GM23248 (cell line): ENCODE measurements around the gene GALNT16. TPM values are rescaled to one million over a fixed set of nuclear protein-coding genes. Genes with fewer than 3 reads are reported as not detected.

Experiments
- DNase-seq: peaks from one replicate; pipeline ENCODE4 v3.0.0-alpha.2; 2015
- H2AFZ ChIP-seq: fragments of 200-600 bp; sonication (generic); 2 replicates; pipeline ENCODE4 v1.6.1; 2016; ENCODE audit warnings: antibody characterized with exemption
- H3F3A ChIP-seq: fragments of 200-600 bp; sonication (generic); 2 replicates; pipeline ENCODE4 v1.6.1; 2016; ENCODE audit warnings: mild to moderate bottlenecking, antibody characterized with exemption, mixed run types; ENCODE audit not compliant: insufficient read depth
- H3K27ac ChIP-seq: fragments of 200-600 bp; sonication (generic); 2 replicates; pipeline ENCODE4 v1.5.1; 2016; ENCODE audit warnings: mild to moderate bottlenecking
- H3K27me3 ChIP-seq: fragments of 200-600 bp; sonication (generic); replicated peaks from 2 replicates; pipeline ENCODE4 v1.6.1; 2016; ENCODE audit warnings: mild to moderate bottlenecking; ENCODE audit not compliant: insufficient read depth
- H3K36me3 ChIP-seq: fragments of 200-600 bp; sonication (generic); 2 replicates; pipeline ENCODE4 v1.6.1; 2016; ENCODE audit warnings: low read depth, mild to moderate bottlenecking
- H3K4me1 ChIP-seq: fragments of 200-600 bp; sonication (generic); 2 replicates; pipeline ENCODE4 v1.6.1; 2016; ENCODE audit warnings: mild to moderate bottlenecking; ENCODE audit not compliant: insufficient read depth
- H3K4me2 ChIP-seq: fragments of 200-600 bp; sonication (generic); one replicate; pipeline ENCODE4 v1.6.1; 2016; ENCODE audit warnings: mild to moderate bottlenecking; ENCODE audit not compliant: unreplicated experiment
- H3K4me3 ChIP-seq: fragments of 200-600 bp; sonication (generic); 2 replicates; pipeline ENCODE4 v1.5.1; 2016; ENCODE audit warnings: mild to moderate bottlenecking
- H3K79me2 ChIP-seq: fragments of 200-600 bp; sonication (generic); 2 replicates; pipeline ENCODE4 v1.6.1; 2016; ENCODE audit warnings: mild to moderate bottlenecking; ENCODE audit not compliant: insufficient read depth
- H3K9ac ChIP-seq: fragments of 200-600 bp; sonication (generic); 2 replicates; pipeline ENCODE4 v1.6.1; 2016; ENCODE audit warnings: mild to moderate bottlenecking
- H3K9me2 ChIP-seq: fragments of 200-600 bp; sonication (generic); 2 replicates; pipeline ENCODE4 v1.6.1; 2016; ENCODE audit warnings: mixed run types, mild to moderate bottlenecking, moderate library complexity; ENCODE audit not compliant: insufficient read depth
- H3K9me3 ChIP-seq: fragments of 200-600 bp; sonication (generic); one replicate; pipeline ENCODE4 v1.6.1; 2017; ENCODE audit warnings: low read depth
- H4K20me1 ChIP-seq: fragments of 200-600 bp; sonication (generic); 2 replicates; pipeline ENCODE4 v1.6.0; 2016; ENCODE audit not compliant: insufficient read depth
- EZH2 ChIP-seq: fragments of 200-600 bp; sonication (generic); IDR thresholded peaks from 2 replicates; pipeline ENCODE4 v1.6.1; 2018; ENCODE audit warnings: antibody characterized with exemption, mild to moderate bottlenecking; ENCODE audit not compliant: insufficient read depth, poor library complexity, severe bottlenecking
- EZH2phosphoT487 ChIP-seq: fragments of 200-600 bp; sonication (generic); IDR thresholded peaks from 2 replicates; pipeline ENCODE4 v1.6.1; 2018; ENCODE audit warnings: antibody characterized with exemption, moderate library complexity, mild to moderate bottlenecking, low read depth; ENCODE audit not compliant: insufficient read depth
- WGBS, 2 experiments: methylation state at CpG; one replicate each; pipeline ENCODE4 v1.1.6; 2015 to 2017; ENCODE audit warnings: low lambda C conversion rate in 2 of 2, low coverage in 1 of 2; ENCODE audit errors: missing lambda C conversion rate in 2 of 2; 5-methylcytosine and 5-hydroxymethylcytosine counted together
- in situ Hi-C: fragments of 300-500 bp; cut with MboI; formaldehyde crosslinking; loops from 2 replicates; pipeline ENCODE4 v1.15.0; 2020
- polyA plus RNA-seq: library from polyadenylated mRNA; unstranded; fragments of >200 nt; fragmentation: Nextera tagmentation; extraction: Ambion mirVana; gene quantifications from 2 replicates; pipeline ENCODE4 v1.2.1, GENCODE V29; 2016
- total RNA-seq: library from RNA; depleted of rRNA; stranded (reverse); fragments of >200 nt; shearing (Covaris generic); gene quantifications from 2 replicates; pipeline ENCODE4 v1.2.3, GENCODE V29; 2014

The GALNT16 gene
- total and polyA plus RNA-seq, 2 experiments from 2014 or later: 0.59 to 1.4 TPM

- Histone ChIP-seq H2AFZ (no peak overlapping the region), H3K27me3 (no peaks in the 10 kb centered on the region), H3K4me1 (no peaks in the 10 kb centered on the region), H3K4me2 (no peak overlapping the region), H3K36me3 (peaks cover 5% of the 10 kb centered on the region), H3K9me2 (no peaks in the 10 kb centered on the region), H3K9me3 (no peaks in the 10 kb centered on the region), H3K9ac (no peak overlapping the region), H3K79me2 (no peaks in the 10 kb centered on the region), H3F3A (no peaks in the 10 kb centered on the region), H3K27ac (no peak overlapping the region), H3K4me3 (no peak overlapping the region), H4K20me1 (no peaks in the 10 kb centered on the region)
- TF ChIP-seq EZH2 (no peak), EZH2phosphoT487 (no peak)
- 93 to 94% methylated on average over 1 of the region's 1 CpG for WGBS, 2 experiments
- in situ Hi-C loops: loop anchor here (25.0 kb wide), 1 partner anchor 227 kb away; no protein-coding TSS in a partner anchor
- DNase-seq: no peak
Measured at GRCh38 chr14:69235708-69236107, 24.2 kb upstream of the GALNT16 start.

GRCh38 chr14:69237142-69237541, 22.8 kb upstream of the GALNT16 start:
- TF ChIP-seq EZH2 (no peak), EZH2phosphoT487 (no peak)
- WGBS, 2 experiments: 100% methylated on average over 1 of the region's 1 CpG
- Histone ChIP-seq H3K27ac (no peak overlapping the region), H3K36me3 (peaks cover 5% of the 10 kb centered on the region), H2AFZ (no peak overlapping the region), H3K9ac (no peak overlapping the region), H3F3A (no peaks in the 10 kb centered on the region), H3K9me2 (no peaks in the 10 kb centered on the region), H3K9me3 (no peaks in the 10 kb centered on the region), H3K4me2 (no peak overlapping the region), H3K4me3 (no peak overlapping the region), H4K20me1 (no peaks in the 10 kb centered on the region), H3K4me1 (no peaks in the 10 kb centered on the region), H3K79me2 (no peaks in the 10 kb centered on the region), H3K27me3 (no peaks in the 10 kb centered on the region)
- in situ Hi-C loops: loop anchor here (25.0 kb wide), 1 partner anchor 225 kb away; no protein-coding TSS in a partner anchor
- no peak for DNase-seq

- no peak for DNase-seq
- 87 to 88% methylated on average over 12 of the region's 12 CpGs for WGBS, 2 experiments
- H3K9me2 ChIP-seq: no peaks in the 10 kb centered on the region
- H4K20me1 ChIP-seq: no peaks in the 10 kb centered on the region
- no peak overlapping the region for H3K4me3 ChIP-seq
- H3F3A ChIP-seq: no peaks in the 10 kb centered on the region
- in situ Hi-C loops: loop anchor here (25.0 kb wide), 1 partner anchor 225 kb away; no protein-coding TSS in a partner anchor
- no peak overlapping the region for H3K27ac ChIP-seq
- H3K27me3 ChIP-seq: no peaks in the 10 kb centered on the region
- no peaks in the 10 kb centered on the region for H3K4me1 ChIP-seq
- H3K79me2 ChIP-seq: no peaks in the 10 kb centered on the region
- TF ChIP-seq EZH2phosphoT487 (no peak), EZH2 (no peak)
- H3K9me3 ChIP-seq: no peaks in the 10 kb centered on the region
- no peak overlapping the region for H3K4me2 ChIP-seq
- H3K9ac ChIP-seq: no peak overlapping the region
- no peak overlapping the region for H2AFZ ChIP-seq
- peaks cover 5% of the 10 kb centered on the region for H3K36me3 ChIP-seq
Measured at GRCh38 chr14:69237584-69237983, 22.4 kb upstream of the GALNT16 start.

GRCh38 chr14:69238883-69239282, 21.1 kb upstream of the GALNT16 start:
- no peak overlapping the region for H3K27ac ChIP-seq
- no peaks in the 10 kb centered on the region for H3K27me3 ChIP-seq
- no peaks in the 10 kb centered on the region for H3K9me3 ChIP-seq
- no peak for TF ChIP-seq EZH2
- no peak for TF ChIP-seq EZH2phosphoT487
- no peaks in the 10 kb centered on the region for H4K20me1 ChIP-seq
- H3K79me2 ChIP-seq: no peaks in the 10 kb centered on the region
- no peak overlapping the region for H2AFZ ChIP-seq
- no peak for DNase-seq
- H3K36me3 ChIP-seq: peaks cover 5% of the 10 kb centered on the region
- in situ Hi-C loops: loop anchor here (25.0 kb wide), 1 partner anchor 223 kb away; no protein-coding TSS in a partner anchor
- H3K9ac ChIP-seq: no peak overlapping the region
- H3K4me2 ChIP-seq: no peak overlapping the region
- H3K9me2 ChIP-seq: no peaks in the 10 kb centered on the region
- H3K4me1 ChIP-seq: peaks cover 10% of the 10 kb centered on the region; the same call in 1 of the 2 replicates
- no peak overlapping the region for H3K4me3 ChIP-seq
- H3F3A ChIP-seq: no peaks in the 10 kb centered on the region
- WGBS, 2 experiments: 97 to 99% methylated on average over 4 of the region's 4 CpGs
